Parathyroid adenoma (tissue), 2 donors: ENCODE measurements around the gene LAMC2.
"Not testable (repeated sequence)": the region's sequence is repeated elsewhere in the genome, so short reads cannot be mapped to it uniquely, and the experiment has no call there.

Experiments
- H2AFZ ChIP-seq: fragments of 300-600 bp; sonication (generic); one replicate; pipeline ENCODE4 v1.7.0; 2017; ENCODE audit warnings: antibody characterized with exemption, mild to moderate bottlenecking
- H3K27ac ChIP-seq: fragments of 300-600 bp; sonication (generic); one replicate; pipeline ENCODE4 v1.7.0; 2017
- H3K27me3 ChIP-seq: fragments of 300-600 bp; sonication (generic); one replicate; pipeline ENCODE4 v1.7.0; 2017; ENCODE audit warnings: low read length; ENCODE audit not compliant: control insufficient read depth, insufficient read depth
- H3K36me3 ChIP-seq: fragments of 300-600 bp; sonication (generic); one replicate; pipeline ENCODE4 v1.7.0; 2017; ENCODE audit warnings: low read length; ENCODE audit not compliant: control insufficient read depth, insufficient read depth
- H3K4me1 ChIP-seq: fragments of 300-600 bp; sonication (generic); one replicate; pipeline ENCODE4 v1.7.0; 2017; ENCODE audit warnings: control low read depth
- H3K4me2 ChIP-seq: fragments of 300-600 bp; sonication (generic); one replicate; pipeline ENCODE4 v1.7.0; 2017; ENCODE audit warnings: low read length
- H3K4me3 ChIP-seq: fragments of 300-600 bp; sonication (generic); one replicate; pipeline ENCODE4 v1.7.0; 2017; ENCODE audit warnings: low read depth, low read length
- H3K79me2 ChIP-seq: fragments of 300-600 bp; sonication (generic); one replicate; pipeline ENCODE4 v1.7.0; 2017; ENCODE audit warnings: control low read depth
- H3K9ac ChIP-seq: fragments of 300-600 bp; sonication (generic); one replicate; pipeline ENCODE4 v1.7.0; 2017; ENCODE audit warnings: mild to moderate bottlenecking
- H3K9me3 ChIP-seq: fragments of 300-600 bp; sonication (generic); one replicate; pipeline ENCODE4 v1.7.0; 2017; ENCODE audit warnings: low read length; ENCODE audit not compliant: control insufficient read depth
- TF ChIP-seq, protein P1 (sequence below): fragments of 300-600 bp; sonication (generic); IDR thresholded peaks from one replicate; pipeline ENCODE4 v1.7.0; 2017; ENCODE audit warnings: antibody characterized with exemption, mild to moderate bottlenecking
- donor health status: primary hyperparathyroidism.

The LAMC2 gene

DNA sequence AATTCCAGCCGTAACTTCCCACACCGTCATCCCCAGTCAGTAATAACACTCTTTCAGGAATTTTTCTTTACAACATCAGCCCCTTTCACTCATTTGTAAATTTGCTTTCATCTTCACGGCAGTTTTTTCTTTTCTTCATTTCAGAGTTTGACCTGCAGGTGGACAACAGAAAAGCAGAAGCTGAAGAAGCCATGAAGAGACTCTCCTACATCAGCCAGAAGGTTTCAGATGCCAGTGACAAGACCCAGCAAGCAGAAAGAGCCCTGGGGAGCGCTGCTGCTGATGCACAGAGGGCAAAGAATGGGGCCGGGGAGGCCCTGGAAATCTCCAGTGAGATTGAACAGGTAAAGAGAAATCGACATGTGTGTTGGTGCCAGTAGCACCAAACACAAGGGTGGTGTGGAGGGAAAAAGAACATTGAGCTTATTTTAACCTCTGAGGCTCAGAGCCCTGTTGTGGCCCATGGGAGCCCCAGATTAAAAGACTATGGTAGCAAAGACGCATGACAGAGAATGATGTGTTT is 53.2 kb downstream of the LAMC2 start:
- TF ChIP-seq, protein P1, sequence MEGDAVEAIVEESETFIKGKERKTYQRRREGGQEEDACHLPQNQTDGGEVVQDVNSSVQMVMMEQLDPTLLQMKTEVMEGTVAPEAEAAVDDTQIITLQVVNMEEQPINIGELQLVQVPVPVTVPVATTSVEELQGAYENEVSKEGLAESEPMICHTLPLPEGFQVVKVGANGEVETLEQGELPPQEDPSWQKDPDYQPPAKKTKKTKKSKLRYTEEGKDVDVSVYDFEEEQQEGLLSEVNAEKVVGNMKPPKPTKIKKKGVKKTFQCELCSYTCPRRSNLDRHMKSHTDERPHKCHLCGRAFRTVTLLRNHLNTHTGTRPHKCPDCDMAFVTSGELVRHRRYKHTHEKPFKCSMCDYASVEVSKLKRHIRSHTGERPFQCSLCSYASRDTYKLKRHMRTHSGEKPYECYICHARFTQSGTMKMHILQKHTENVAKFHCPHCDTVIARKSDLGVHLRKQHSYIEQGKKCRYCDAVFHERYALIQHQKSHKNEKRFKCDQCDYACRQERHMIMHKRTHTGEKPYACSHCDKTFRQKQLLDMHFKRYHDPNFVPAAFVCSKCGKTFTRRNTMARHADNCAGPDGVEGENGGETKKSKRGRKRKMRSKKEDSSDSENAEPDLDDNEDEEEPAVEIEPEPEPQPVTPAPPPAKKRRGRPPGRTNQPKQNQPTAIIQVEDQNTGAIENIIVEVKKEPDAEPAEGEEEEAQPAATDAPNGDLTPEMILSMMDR, result no peak

DNA sequence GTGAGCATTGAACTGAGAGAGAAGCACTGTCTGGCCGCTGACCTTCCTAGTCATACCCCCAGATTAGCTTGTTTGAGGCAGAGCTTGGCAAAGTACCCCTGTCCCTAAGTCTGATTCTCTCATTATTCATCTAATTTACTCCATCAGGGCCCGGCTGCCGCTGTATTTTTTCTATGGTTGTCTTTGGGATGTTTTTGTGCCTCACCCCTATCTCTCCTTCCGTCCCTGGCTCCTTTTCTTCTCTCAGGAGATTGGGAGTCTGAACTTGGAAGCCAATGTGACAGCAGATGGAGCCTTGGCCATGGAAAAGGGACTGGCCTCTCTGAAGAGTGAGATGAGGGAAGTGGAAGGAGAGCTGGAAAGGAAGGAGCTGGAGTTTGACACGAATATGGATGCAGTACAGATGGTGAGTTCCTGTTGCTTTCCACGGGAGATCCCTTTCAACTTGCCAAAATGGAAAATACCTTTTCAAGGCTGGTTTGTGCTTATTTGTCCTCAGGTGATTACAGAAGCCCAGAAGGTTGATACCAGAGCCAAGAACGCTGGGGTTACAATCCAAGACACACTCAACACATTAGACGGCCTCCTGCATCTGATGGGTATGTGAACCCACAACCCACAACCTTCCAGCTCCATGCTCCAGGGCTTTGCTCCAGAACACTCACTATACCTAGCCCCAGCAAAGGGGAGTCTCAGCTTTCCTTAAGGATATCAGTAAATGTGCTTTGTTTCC is 53.9 kb downstream of the LAMC2 start:
- Histone ChIP-seq H3K4me3 (no peak overlapping the region), H3K4me2 (no peak overlapping the region), H3K36me3 (no peaks in the 10 kb centered on the region), H2AFZ (no peak overlapping the region), H3K79me2 (no peaks in the 10 kb centered on the region), H3K27me3 (no peaks in the 10 kb centered on the region), H3K27ac (no peak overlapping the region), H3K4me1 (no peaks in the 10 kb centered on the region), H3K9ac (no peak overlapping the region), H3K9me3 (no peaks in the 10 kb centered on the region)
- TF ChIP-seq, protein P1, result no peak

More for the DNA sequence above, 53.2 kb downstream of the LAMC2 start:
- H3K4me2 ChIP-seq, result no peak overlapping the region
- no peaks in the 10 kb centered on the region for H3K79me2 ChIP-seq
- no peak overlapping the region for H2AFZ ChIP-seq
- no peaks in the 10 kb centered on the region for H3K4me1 ChIP-seq
- H3K4me3 ChIP-seq, result no peak overlapping the region
- H3K27me3 ChIP-seq, result no peaks in the 10 kb centered on the region
- H3K27ac ChIP-seq, result no peak overlapping the region
- no peaks in the 10 kb centered on the region for H3K36me3 ChIP-seq
- no peak overlapping the region for H3K9ac ChIP-seq
- no peaks in the 10 kb centered on the region for H3K9me3 ChIP-seq

DNA sequence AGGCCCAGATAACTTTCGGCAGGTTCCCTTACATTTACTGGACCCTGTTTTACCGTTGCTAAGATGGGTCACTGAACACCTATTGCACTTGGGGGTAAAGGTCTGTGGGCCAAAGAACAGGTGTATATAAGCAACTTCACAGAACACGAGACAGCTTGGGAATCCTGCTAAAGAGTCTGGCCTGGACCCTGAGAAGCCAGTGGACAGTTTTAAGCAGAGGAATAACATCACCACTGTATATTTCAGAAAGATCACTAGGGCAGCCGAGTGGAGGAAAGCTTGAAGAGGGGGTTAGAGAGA is 54.4 kb downstream of the LAMC2 start:
- no peaks in the 10 kb centered on the region for H3K9me3 ChIP-seq
- H3K9ac ChIP-seq, result no peak overlapping the region
- no peak overlapping the region for H3K4me2 ChIP-seq
- TF ChIP-seq, protein P1, result no peak
- no peaks in the 10 kb centered on the region for H3K27me3 ChIP-seq
- H3K36me3 ChIP-seq, result no peaks in the 10 kb centered on the region
- no peak overlapping the region for H2AFZ ChIP-seq
- H3K4me1 ChIP-seq, result no peaks in the 10 kb centered on the region
- no peaks in the 10 kb centered on the region for H3K79me2 ChIP-seq
- H3K4me3 ChIP-seq, result no peak overlapping the region
- H3K27ac ChIP-seq, result no peak overlapping the region

DNA sequence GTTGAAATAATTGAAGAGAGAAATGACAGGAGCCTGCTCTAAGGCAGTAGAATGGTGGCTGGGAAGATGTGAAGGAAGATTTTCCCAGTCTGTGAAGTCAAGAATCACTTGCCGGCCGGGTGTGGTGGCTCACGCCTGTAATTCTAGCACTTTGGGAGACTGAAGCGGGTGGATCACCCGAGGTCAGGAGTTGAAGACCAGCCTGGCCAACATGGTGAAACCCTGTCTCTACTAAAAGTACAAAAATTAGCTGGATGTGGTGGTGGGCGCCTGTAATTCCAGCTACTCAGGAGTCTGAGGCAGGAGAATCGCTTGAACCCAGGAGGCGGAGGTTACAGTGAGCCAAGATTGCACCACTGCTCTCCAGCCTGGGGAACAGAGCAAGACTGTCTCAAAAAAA is 54.8 kb downstream of the LAMC2 start:
- H3K9me3 ChIP-seq, H3K27me3 ChIP-seq, H2AFZ ChIP-seq, H3K4me1 ChIP-seq, H3K79me2 ChIP-seq, H3K4me2 ChIP-seq, H3K27ac ChIP-seq, H3K9ac ChIP-seq, H3K4me3 ChIP-seq, H3K36me3 ChIP-seq: not testable (repeated sequence)

DNA sequence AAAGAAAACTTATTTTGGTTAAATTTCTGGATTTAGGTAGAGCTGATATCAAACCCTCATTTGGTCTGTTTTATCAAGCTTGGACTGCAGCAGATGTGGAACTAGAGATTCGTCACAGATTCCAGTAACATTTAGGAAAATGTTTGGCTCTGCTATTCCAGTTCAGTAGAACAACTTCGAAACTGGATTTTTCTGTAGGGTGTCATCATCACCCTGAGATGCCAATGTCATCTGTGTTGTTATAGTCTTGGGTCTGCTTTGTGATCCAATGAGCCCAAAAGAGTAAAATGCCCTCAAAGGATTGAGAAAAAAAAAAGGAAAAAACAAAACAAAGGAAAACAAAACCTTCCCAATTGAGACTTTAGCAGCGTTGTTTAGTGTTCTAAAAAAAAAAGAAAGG is 55.4 kb downstream of the LAMC2 start:
- H3K4me3 ChIP-seq, result no peak overlapping the region
- no peak overlapping the region for H2AFZ ChIP-seq
- H3K79me2 ChIP-seq, result no peaks in the 10 kb centered on the region
- H3K27me3 ChIP-seq, result no peaks in the 10 kb centered on the region
- no peaks in the 10 kb centered on the region for H3K36me3 ChIP-seq
- H3K4me1 ChIP-seq, result no peaks in the 10 kb centered on the region
- H3K27ac ChIP-seq, result no peak overlapping the region
- H3K4me2 ChIP-seq, result no peak overlapping the region
- TF ChIP-seq, protein P1, result no peak
- H3K9ac ChIP-seq, result no peak overlapping the region
- H3K9me3 ChIP-seq, result no peaks in the 10 kb centered on the region
